NT2/D1 (cell line): ENCODE measurements around the gene CLMP.

Experiments used
- SUZ12 ChIP-seq: IDR thresholded peaks from 2 replicates; pipeline ENCODE4 v1.6.1; 2011; ENCODE audit not compliant: insufficient read length, insufficient read depth; ENCODE audit errors: extremely low read depth
- YY1 ChIP-seq: IDR thresholded peaks from 2 replicates; pipeline ENCODE4 v1.6.1; 2011; ENCODE audit not compliant: insufficient read length, insufficient read depth

DNA sequence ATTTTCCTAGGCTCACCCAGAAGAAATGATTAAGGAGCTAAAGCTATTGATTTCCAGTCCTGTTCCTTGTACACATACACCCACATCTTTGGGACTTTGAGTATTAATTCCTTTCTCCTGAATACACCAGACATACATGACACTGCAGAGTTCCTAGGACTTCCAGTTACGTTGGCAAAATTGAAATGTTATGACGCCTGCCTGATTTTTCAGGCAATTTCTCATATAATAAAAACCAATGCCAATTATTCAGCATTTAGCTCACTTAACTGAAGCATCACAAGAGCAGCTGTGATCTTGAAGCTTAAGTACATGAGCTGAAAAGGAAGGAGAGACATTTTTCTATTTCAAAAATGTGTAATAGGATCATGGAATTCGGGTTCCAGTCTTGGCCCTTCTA lies 4.5 kb downstream of the CLMP start:
- no peak for TF ChIP-seq SUZ12
- no peak for TF ChIP-seq YY1
